Measurements from ENCODE around the gene GJC1.
"Not testable (repeated sequence)": the region's sequence is repeated elsewhere in the genome, so short reads cannot be mapped to it uniquely, and the experiment has no call there.

The GJC1 gene

GRCh38 chr17:44842748-44843147 lies 12.7 kb upstream of the GJC1 start:
- no peak for DNase-seq

GRCh38 chr17:44840936-44841335 lies 10.8 kb upstream of the GJC1 start:
- no peak for DNase-seq

GRCh38 chr17:44840274-44840673 lies 10.2 kb upstream of the GJC1 start:
- no peak for DNase-seq

- DNase-seq: no peak
These were observed 7.1 kb upstream of the GJC1 start for GRCh38 chr17:44837196-44837595.

- no peak for DNase-seq
These were observed 2.7 kb upstream of the GJC1 start for GRCh38 chr17:44832805-44833204.

- no peak for DNase-seq
These were observed 1.3 kb upstream of the GJC1 start for GRCh38 chr17:44831371-44831770.

- peak; percentile 19 for DNase-seq
These were observed 537 bp upstream of the GJC1 start for GRCh38 chr17:44830359-44831288.

GRCh38 chr17:44828919-44829522 lies 1.1 kb downstream of the GJC1 start:
- DNase-seq: peak; percentile 34

- DNase-seq: peak; percentile 27
These were observed 2.2 kb downstream of the GJC1 start for GRCh38 chr17:44827863-44828262.

- no peak for DNase-seq
These were observed 3.8 kb downstream of the GJC1 start for GRCh38 chr17:44826123-44826790.

GRCh38 chr17:44825236-44825635 lies 4.9 kb downstream of the GJC1 start:
- not testable (repeated sequence) for DNase-seq

GRCh38 chr17:44820631-44821212 lies 9.4 kb downstream of the GJC1 start:
- peak; percentile 97 for DNase-seq

GRCh38 chr17:44818508-44818907 lies 11.6 kb downstream of the GJC1 start:
- DNase-seq: not testable (repeated sequence)

- DNase-seq: no peak
These were observed 17.8 kb downstream of the GJC1 start for GRCh38 chr17:44812263-44812662.

GRCh38 chr17:44808656-44809388 lies 21.3 kb downstream of the GJC1 start:
- not testable (repeated sequence) for DNase-seq

- no peak for DNase-seq
These were observed 21.9 kb downstream of the GJC1 start for GRCh38 chr17:44808156-44808555.

- no peak for DNase-seq
These were observed 22.3 kb downstream of the GJC1 start for GRCh38 chr17:44807817-44808155.

- DNase-seq: no peak
These were observed 22.8 kb downstream of the GJC1 start for GRCh38 chr17:44807093-44807816.

- DNase-seq: no peak
These were observed 25.6 kb downstream of the GJC1 start for GRCh38 chr17:44804302-44805089.

- DNase-seq: no peak
These were observed 28.2 kb downstream of the GJC1 start for GRCh38 chr17:44801880-44802279.

- no peak for DNase-seq
These were observed 31.7 kb downstream of the GJC1 start for GRCh38 chr17:44798356-44798755.

All from HCEC 1CT (cell line).